Suppressor macrophage treated with lipopolysaccharide for 4 hours (primary cell): ENCODE measurements around the gene HSPA1A.
A peak's percentile ranks its signal among the peaks of the same experiment; 100 is the strongest.
"Not testable (repeated sequence)": the region's sequence is repeated elsewhere in the genome, so short reads cannot be mapped to it uniquely, and the experiment has no call there.

Source experiments
- DNase-seq: peaks from one replicate; pipeline ENCODE4 v3.0.0-alpha.2; 2020

Gene HSPA1A

GRCh38 chr6:31837369-31838113, 22.2 kb downstream of the HSPA1A start:
- no peak for DNase-seq

- DNase-seq: not testable (repeated sequence)
Observed at GRCh38 chr6:31838114-31838553, 22.8 kb downstream of the HSPA1A start.

- DNase-seq: no peak
Observed at GRCh38 chr6:31838968-31839367, 23.6 kb downstream of the HSPA1A start.

- not testable (repeated sequence) for DNase-seq
Observed at GRCh38 chr6:31839779-31840126, 24.4 kb downstream of the HSPA1A start.

GRCh38 chr6:31842053-31842452, 26.7 kb downstream of the HSPA1A start:
- DNase-seq: no peak

- DNase-seq: no peak
Observed at GRCh38 chr6:31844507-31844906, 29.2 kb downstream of the HSPA1A start.

GRCh38 chr6:31847276-31847978, 32.1 kb downstream of the HSPA1A start:
- DNase-seq: no peak

- DNase-seq: no peak
Observed at GRCh38 chr6:31850765-31851484, 35.6 kb downstream of the HSPA1A start.

- DNase-seq: no peak
Observed at GRCh38 chr6:31851485-31851832, 36.1 kb downstream of the HSPA1A start.

- not testable (repeated sequence) for DNase-seq
Observed at GRCh38 chr6:31851980-31852718, 36.8 kb downstream of the HSPA1A start.

GRCh38 chr6:31857774-31858173, 42.4 kb downstream of the HSPA1A start:
- not testable (repeated sequence) for DNase-seq

GRCh38 chr6:31858707-31859106, 43.4 kb downstream of the HSPA1A start:
- no peak for DNase-seq

- DNase-seq: no peak
Observed at GRCh38 chr6:31859923-31860322, 44.6 kb downstream of the HSPA1A start.

GRCh38 chr6:31860349-31860748, 45.0 kb downstream of the HSPA1A start:
- no peak for DNase-seq

- DNase-seq: no peak
Observed at GRCh38 chr6:31861150-31861549, 45.8 kb downstream of the HSPA1A start.

GRCh38 chr6:31861919-31862343, 46.6 kb downstream of the HSPA1A start:
- DNase-seq: no peak

GRCh38 chr6:31862344-31863235, 47.2 kb downstream of the HSPA1A start, which contains the start of gene NEU1:
TSS of gene NEU1 (minus strand) at chr6:31862821. CDS start at chr6:31862776, 45 bp downstream.
- peak; percentile 100 for DNase-seq

GRCh38 chr6:31864123-31864562, 48.8 kb downstream of the HSPA1A start:
- not testable (repeated sequence) for DNase-seq

GRCh38 chr6:31864818-31865204, 49.5 kb downstream of the HSPA1A start:
- no peak for DNase-seq

- no peak for DNase-seq
Observed at GRCh38 chr6:31865205-31866118, 50.1 kb downstream of the HSPA1A start.
